Mesothelial cell of epicardium (in vitro differentiated cells): Measurements from ENCODE around the gene SPAG16. TPM values are rescaled to one million over a fixed set of nuclear protein-coding genes. Genes with fewer than 3 reads are reported as not detected.

ENCODE experiments used
- DNase-seq, 2 experiments: peaks; one replicate each; pipeline ENCODE4 v3.0.0; 2021; ENCODE audit warnings: low spot score in 2 of 2; ENCODE audit not compliant: unreplicated experiment in 2 of 2
- H3K27ac Mint-ChIP-seq: 2 replicates; pipeline ENCODE4 v1.8.0; 2021; ENCODE audit warnings: mixed read lengths
- H3K27me3 Mint-ChIP-seq: 2 replicates; pipeline ENCODE4 v1.8.0; 2021; ENCODE audit warnings: low read depth, mixed read lengths
- H3K36me3 Mint-ChIP-seq: 2 replicates; pipeline ENCODE4 v1.8.0; 2021; ENCODE audit warnings: mixed read lengths
- H3K4me1 Mint-ChIP-seq: 2 replicates; pipeline ENCODE4 v1.8.0; 2021; ENCODE audit warnings: mixed read lengths
- H3K4me3 Mint-ChIP-seq: 2 replicates; pipeline ENCODE4 v1.8.0; 2021; ENCODE audit warnings: mild to moderate bottlenecking, moderate library complexity, mixed read lengths
- H3K9me3 Mint-ChIP-seq: 2 replicates; pipeline ENCODE4 v1.8.0; 2021; ENCODE audit warnings: mixed read lengths
- microRNA-seq: library from miRNA; unstranded; fragments of <30 nt; microRNA quantifications from one replicate; pipeline ENCODE4 v1.2.0, GENCODE V29; 2021; ENCODE audit warnings: inconsistent platforms, mixed read lengths
- total RNA-seq: library from RNA; stranded (reverse); gene quantifications from 3 replicates; pipeline ENCODE4 v1.2.1, GENCODE V29; 2021
- TF ChIP-seq, protein P1 (sequence below): fragments of 200-600 bp; sonication (generic); IDR thresholded peaks from one replicate; pipeline ENCODE4 v1.5.0; 2021; ENCODE audit warnings: antibody characterized with exemption; ENCODE audit not compliant: unreplicated experiment

Gene SPAG16
- total RNA-seq, 1 donor from 2014 or later: 35.1 TPM

- no peak overlapping the region for H3K4me3 Mint-ChIP-seq
- DNase-seq: no peak
- no peaks in the 10 kb centered on the region for H3K36me3 Mint-ChIP-seq
- H3K9me3 Mint-ChIP-seq: no peaks in the 10 kb centered on the region
- H3K27ac Mint-ChIP-seq: no peak overlapping the region
- H3K27me3 Mint-ChIP-seq: peaks cover 33% of the 10 kb centered on the region
- no peaks in the 10 kb centered on the region for H3K4me1 Mint-ChIP-seq
- TF ChIP-seq, protein P1, sequence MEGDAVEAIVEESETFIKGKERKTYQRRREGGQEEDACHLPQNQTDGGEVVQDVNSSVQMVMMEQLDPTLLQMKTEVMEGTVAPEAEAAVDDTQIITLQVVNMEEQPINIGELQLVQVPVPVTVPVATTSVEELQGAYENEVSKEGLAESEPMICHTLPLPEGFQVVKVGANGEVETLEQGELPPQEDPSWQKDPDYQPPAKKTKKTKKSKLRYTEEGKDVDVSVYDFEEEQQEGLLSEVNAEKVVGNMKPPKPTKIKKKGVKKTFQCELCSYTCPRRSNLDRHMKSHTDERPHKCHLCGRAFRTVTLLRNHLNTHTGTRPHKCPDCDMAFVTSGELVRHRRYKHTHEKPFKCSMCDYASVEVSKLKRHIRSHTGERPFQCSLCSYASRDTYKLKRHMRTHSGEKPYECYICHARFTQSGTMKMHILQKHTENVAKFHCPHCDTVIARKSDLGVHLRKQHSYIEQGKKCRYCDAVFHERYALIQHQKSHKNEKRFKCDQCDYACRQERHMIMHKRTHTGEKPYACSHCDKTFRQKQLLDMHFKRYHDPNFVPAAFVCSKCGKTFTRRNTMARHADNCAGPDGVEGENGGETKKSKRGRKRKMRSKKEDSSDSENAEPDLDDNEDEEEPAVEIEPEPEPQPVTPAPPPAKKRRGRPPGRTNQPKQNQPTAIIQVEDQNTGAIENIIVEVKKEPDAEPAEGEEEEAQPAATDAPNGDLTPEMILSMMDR: no peak
Observed at GRCh38 chr2:214412679-214413078, 1128.4 kb downstream of the SPAG16 start.

GRCh38 chr2:214436470-214436869 is 1152.2 kb downstream of the SPAG16 start:
- Mint-ChIP-seq H3K4me1 (peaks cover 25% of the 10 kb centered on the region), H3K36me3 (no peaks in the 10 kb centered on the region), H3K27me3 (no peaks in the 10 kb centered on the region), H3K9me3 (no peaks in the 10 kb centered on the region), H3K4me3 (no peak overlapping the region), H3K27ac (no peak overlapping the region)
- no peak for DNase-seq
- TF ChIP-seq, protein P1: no peak

DNA sequence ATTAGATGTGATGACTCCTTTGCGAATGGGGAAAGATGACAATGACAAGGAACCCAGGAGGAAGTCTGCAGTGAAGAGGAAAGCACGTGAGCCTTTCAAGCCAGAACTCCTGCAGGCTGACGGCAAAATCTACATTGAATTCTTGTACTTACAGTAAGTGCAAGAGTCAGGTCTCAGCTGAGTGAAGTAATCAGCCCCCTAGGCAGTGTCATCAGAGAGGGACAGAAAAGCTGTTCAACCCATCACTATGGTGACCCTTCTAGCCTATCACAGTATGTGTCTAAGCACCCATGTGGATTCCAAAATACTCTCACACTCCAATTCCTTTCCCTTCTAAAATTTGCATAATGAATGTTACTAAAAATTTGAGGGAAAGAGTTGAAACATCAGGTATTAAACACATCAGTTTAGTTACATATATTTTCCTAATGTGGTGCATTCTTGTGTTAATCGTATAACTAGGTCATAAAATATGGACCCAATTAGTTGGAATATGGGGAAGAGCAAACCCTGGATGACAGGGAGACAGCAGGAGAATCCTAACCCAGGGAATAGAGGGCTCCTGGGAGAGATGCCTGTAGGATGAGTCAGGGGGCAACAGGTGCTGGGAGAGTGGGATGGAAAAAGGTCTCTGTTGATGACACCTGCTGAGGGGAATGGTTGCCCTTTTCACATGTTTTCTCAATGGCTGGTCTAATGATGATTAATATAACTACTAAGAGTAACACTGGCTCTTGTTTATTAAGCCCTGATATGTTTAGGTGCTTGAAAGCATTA is 1166.0 kb downstream of the SPAG16 start:
- DNase-seq: no peak
- H3K27ac Mint-ChIP-seq: no peak overlapping the region
- no peaks in the 10 kb centered on the region for H3K9me3 Mint-ChIP-seq
- H3K36me3 Mint-ChIP-seq: no peaks in the 10 kb centered on the region
- H3K27me3 Mint-ChIP-seq: no peaks in the 10 kb centered on the region
- no peaks in the 10 kb centered on the region for H3K4me1 Mint-ChIP-seq
- TF ChIP-seq, protein P1: no peak
- H3K4me3 Mint-ChIP-seq: no peak overlapping the region

- TF ChIP-seq, protein P1: no peak
- Mint-ChIP-seq H3K4me3 (no peak overlapping the region), H3K27ac (no peak overlapping the region), H3K9me3 (no peaks in the 10 kb centered on the region), H3K4me1 (no peaks in the 10 kb centered on the region), H3K36me3 (no peaks in the 10 kb centered on the region), H3K27me3 (no peaks in the 10 kb centered on the region)
- DNase-seq: no peak
Observed at GRCh38 chr2:214451516-214452275, 1167.4 kb downstream of the SPAG16 start.

Small RNAs within 50 kb of the gene (microRNA-seq; reads per million reads assigned to microRNA genes)
- not detected for gene MIR4438

Other genes with a start within 250 kb of the SPAG16 start
- gene IKZF2, start 132.9 kb upstream of the SPAG16 start, total RNA-seq: 44.8 to 47.5 TPM (median 44.9 TPM) in 3 replicates